ENCODE data around the gene SLC13A1. TPM values are rescaled to one million over a fixed set of nuclear protein-coding genes. Genes with fewer than 3 reads are reported as not detected.

SLC13A1 gene
- total RNA-seq, 4 donors from 2014 or later, result 0.11 TPM; not detected in 3

GRCh38 chr7:123154231-123154860 is 45.4 kb downstream of the SLC13A1 start:
- Histone ChIP-seq H3K4me3 (no peak overlapping the region), H3K27me3 (no peaks in the 10 kb centered on the region), H3K4me1 (peaks cover 0 to 12% (median 4%) of the 10 kb centered on the region in 4 donors), H3K36me3 (no peaks in the 10 kb centered on the region), H3K9me3 (no peaks in the 10 kb centered on the region), H3K27ac (replicated peaks in 1 of 4) (peak overlapping the region in 2 of 4 donors; percentile 34 to 41)
- DNase-seq (ENCODE audit: extremely low spot score), result peak; percentile 94
- WGBS, result 1% methylated on average over 3 of the region's 3 CpGs
- TF ChIP-seq EP300 (IDR thresholded peaks at IDR 0.05) (no peak), POLR2A (IDR thresholded peaks at IDR 0.05; ENCODE audit: low read depth) (no peak), POLR2AphosphoS5 (IDR thresholded peaks at IDR 0.05) (peak; percentile 22 to 48), CTCF (IDR thresholded peaks at IDR 0.05) (peak; percentile 80 to 86 (median 84))
- intact Hi-C loops (cut with DNase I), result loop anchor here (5.0 kb wide), 1 partner anchor 257 kb away; no protein-coding TSS in a partner anchor

GRCh38 chr7:123151443-123151842 is 48.3 kb downstream of the SLC13A1 start:
- Histone ChIP-seq H3K27ac (replicated peaks in 1 of 4) (no peak overlapping the region), H3K27me3 (no peaks in the 10 kb centered on the region), H3K4me3 (no peak overlapping the region), H3K9me3 (no peaks in the 10 kb centered on the region), H3K4me1 (peaks cover 0 to 9% (median 4%) of the 10 kb centered on the region in 4 donors), H3K36me3 (no peaks in the 10 kb centered on the region)
- whole genome bisulfite sequencing, result 83% methylated on average over 3 of the region's 3 CpGs
- intact Hi-C loops (cut with DNase I), result loop anchor here (5.0 kb wide), 1 partner anchor 254 kb away; no protein-coding TSS in a partner anchor
- no peak for DNase-seq (ENCODE audit: extremely low spot score)
- TF ChIP-seq POLR2AphosphoS5 (IDR thresholded peaks at IDR 0.05) (no peak), POLR2A (IDR thresholded peaks at IDR 0.05; ENCODE audit: low read depth) (no peak), EP300 (IDR thresholded peaks at IDR 0.05) (no peak), CTCF (IDR thresholded peaks at IDR 0.05) (no peak)

GRCh38 chr7:123148813-123149212 is 51.0 kb downstream of the SLC13A1 start:
- whole genome bisulfite sequencing, result 75% methylated on average over 1 of the region's 1 CpG
- Histone ChIP-seq H3K9me3 (no peaks in the 10 kb centered on the region), H3K4me3 (no peak overlapping the region), H3K27ac (replicated peaks in 1 of 4) (no peak overlapping the region), H3K36me3 (no peaks in the 10 kb centered on the region), H3K27me3 (no peaks in the 10 kb centered on the region), H3K4me1 (no peaks in the 10 kb centered on the region)
- no peak for TF ChIP-seq POLR2A (IDR thresholded peaks at IDR 0.05; ENCODE audit: low read depth)
- no peak for TF ChIP-seq CTCF (IDR thresholded peaks at IDR 0.05)
- TF ChIP-seq EP300 (IDR thresholded peaks at IDR 0.05), result no peak
- no peak for TF ChIP-seq POLR2AphosphoS5 (IDR thresholded peaks at IDR 0.05)
- intact Hi-C loops (cut with DNase I), result no loop called here
- no peak for DNase-seq (ENCODE audit: extremely low spot score)

- 77% methylated on average over 3 of the region's 3 CpGs for WGBS
- H3K9me3 ChIP-seq, result no peaks in the 10 kb centered on the region
- DNase-seq (ENCODE audit: extremely low spot score), result no peak
- no peaks in the 10 kb centered on the region for H3K36me3 ChIP-seq
- H3K4me1 ChIP-seq, result no peaks in the 10 kb centered on the region
- H3K4me3 ChIP-seq, result no peak overlapping the region
- H3K27ac ChIP-seq (replicated peaks in 1 of 4), result no peak overlapping the region
- intact Hi-C loops (cut with DNase I), result no loop called here
- H3K27me3 ChIP-seq, result no peaks in the 10 kb centered on the region
- TF ChIP-seq POLR2A (IDR thresholded peaks at IDR 0.05; ENCODE audit: low read depth) (no peak), POLR2AphosphoS5 (IDR thresholded peaks at IDR 0.05) (no peak), EP300 (IDR thresholded peaks at IDR 0.05) (no peak), CTCF (IDR thresholded peaks at IDR 0.05) (no peak)
Observed at GRCh38 chr7:123143252-123144006, 56.3 kb downstream of the SLC13A1 start.

Data from esophagus muscularis mucosa (tissue), 4 donors.